ENCODE data around the gene USP6NL. TPM values are rescaled to one million over a fixed set of nuclear protein-coding genes. Genes with fewer than 3 reads are reported as not detected.

Gene USP6NL
- total and polyA plus RNA-seq, 7 donors: 9.2 to 11.4 (median 10.8) TPM

DNA sequence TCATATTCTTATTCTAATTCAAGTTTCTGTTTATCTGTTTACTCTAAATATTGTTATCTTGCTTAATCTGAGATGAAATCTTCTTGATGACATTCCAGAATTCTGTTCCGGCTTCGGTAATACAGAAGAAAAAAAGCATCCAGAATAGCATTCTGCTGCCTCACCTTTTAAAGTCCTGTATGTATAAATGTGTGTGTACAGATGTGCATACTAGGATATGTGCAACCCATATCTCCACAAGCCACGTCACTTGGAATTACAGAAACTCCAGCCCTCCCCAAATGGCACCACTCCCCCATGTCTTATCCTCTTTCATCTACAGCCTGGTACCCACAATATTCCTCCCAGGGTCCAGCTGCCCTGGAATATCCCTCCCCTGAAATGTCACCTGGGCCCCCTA is 27.9 kb upstream of the USP6NL start:
- 89 to 94% methylated on average over 3 of the region's 3 CpGs for WGBS, 2 donors
- no peaks in the 10 kb centered on the region for H3K27me3 ChIP-seq
- H3K9me3 ChIP-seq: no peaks in the 10 kb centered on the region
- no peak overlapping the region for H3K4me3 ChIP-seq
- TF ChIP-seq EP300 (IDR thresholded peaks at IDR 0.05): no peak
- TF ChIP-seq POLR2A (IDR thresholded peaks at IDR 0.05): no peak
- TF ChIP-seq POLR2AphosphoS5 (IDR thresholded peaks at IDR 0.05): no peak
- TF ChIP-seq, protein P1, sequence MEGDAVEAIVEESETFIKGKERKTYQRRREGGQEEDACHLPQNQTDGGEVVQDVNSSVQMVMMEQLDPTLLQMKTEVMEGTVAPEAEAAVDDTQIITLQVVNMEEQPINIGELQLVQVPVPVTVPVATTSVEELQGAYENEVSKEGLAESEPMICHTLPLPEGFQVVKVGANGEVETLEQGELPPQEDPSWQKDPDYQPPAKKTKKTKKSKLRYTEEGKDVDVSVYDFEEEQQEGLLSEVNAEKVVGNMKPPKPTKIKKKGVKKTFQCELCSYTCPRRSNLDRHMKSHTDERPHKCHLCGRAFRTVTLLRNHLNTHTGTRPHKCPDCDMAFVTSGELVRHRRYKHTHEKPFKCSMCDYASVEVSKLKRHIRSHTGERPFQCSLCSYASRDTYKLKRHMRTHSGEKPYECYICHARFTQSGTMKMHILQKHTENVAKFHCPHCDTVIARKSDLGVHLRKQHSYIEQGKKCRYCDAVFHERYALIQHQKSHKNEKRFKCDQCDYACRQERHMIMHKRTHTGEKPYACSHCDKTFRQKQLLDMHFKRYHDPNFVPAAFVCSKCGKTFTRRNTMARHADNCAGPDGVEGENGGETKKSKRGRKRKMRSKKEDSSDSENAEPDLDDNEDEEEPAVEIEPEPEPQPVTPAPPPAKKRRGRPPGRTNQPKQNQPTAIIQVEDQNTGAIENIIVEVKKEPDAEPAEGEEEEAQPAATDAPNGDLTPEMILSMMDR (IDR thresholded peaks at IDR 0.05): no peak
- no peak for DNase-seq
- H3K27ac ChIP-seq: no peak overlapping the region
- no peaks in the 10 kb centered on the region for H3K4me1 ChIP-seq
- intact Hi-C loops (cut with DNase I): no loop called here
- H3K36me3 ChIP-seq: no peaks in the 10 kb centered on the region

DNA sequence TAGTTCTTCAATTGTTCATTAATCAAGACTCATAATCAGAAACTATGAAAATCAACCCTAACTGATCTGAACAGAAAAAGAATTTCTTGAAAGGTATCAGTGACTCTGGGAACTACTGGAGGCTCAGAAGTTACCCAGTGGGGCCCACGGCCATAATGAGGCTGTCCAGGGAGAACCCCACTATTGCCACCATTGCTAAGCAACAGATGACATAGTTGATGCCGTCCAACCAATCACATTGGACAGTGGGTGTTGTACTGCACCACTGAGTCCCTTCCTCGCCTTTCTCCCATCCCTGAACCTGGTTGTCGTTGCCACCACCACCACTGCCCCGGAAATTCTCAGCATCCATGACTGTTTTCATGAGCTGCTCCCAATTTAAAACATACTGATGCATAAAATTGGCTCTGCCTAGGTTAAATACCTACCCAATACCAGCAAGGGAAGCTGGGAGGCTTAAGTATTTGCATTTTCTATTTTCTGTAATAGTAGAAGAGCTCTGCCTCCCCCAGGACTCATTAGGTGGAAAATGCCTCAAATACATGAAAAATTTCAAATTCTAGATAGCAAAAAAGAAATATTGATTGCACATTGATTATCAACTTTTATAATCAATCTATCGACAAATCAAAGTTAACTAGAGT is 26.7 kb upstream of the USP6NL start:
- Histone ChIP-seq H3K9me3 (no peaks in the 10 kb centered on the region), H3K4me1 (no peaks in the 10 kb centered on the region), H3K27me3 (no peaks in the 10 kb centered on the region), H3K36me3 (no peaks in the 10 kb centered on the region), H3K27ac (no peak overlapping the region), H3K4me3 (no peak overlapping the region)
- no peak for TF ChIP-seq POLR2A (IDR thresholded peaks at IDR 0.05)
- no peak for TF ChIP-seq POLR2AphosphoS5 (IDR thresholded peaks at IDR 0.05)
- TF ChIP-seq EP300 (IDR thresholded peaks at IDR 0.05): no peak
- TF ChIP-seq, protein P1 (IDR thresholded peaks at IDR 0.05): no peak
- intact Hi-C loops (cut with DNase I): no loop called here
- 91 to 93% methylated on average over 6 of the region's 6 CpGs for WGBS, 2 donors
- no peak for DNase-seq

DNA sequence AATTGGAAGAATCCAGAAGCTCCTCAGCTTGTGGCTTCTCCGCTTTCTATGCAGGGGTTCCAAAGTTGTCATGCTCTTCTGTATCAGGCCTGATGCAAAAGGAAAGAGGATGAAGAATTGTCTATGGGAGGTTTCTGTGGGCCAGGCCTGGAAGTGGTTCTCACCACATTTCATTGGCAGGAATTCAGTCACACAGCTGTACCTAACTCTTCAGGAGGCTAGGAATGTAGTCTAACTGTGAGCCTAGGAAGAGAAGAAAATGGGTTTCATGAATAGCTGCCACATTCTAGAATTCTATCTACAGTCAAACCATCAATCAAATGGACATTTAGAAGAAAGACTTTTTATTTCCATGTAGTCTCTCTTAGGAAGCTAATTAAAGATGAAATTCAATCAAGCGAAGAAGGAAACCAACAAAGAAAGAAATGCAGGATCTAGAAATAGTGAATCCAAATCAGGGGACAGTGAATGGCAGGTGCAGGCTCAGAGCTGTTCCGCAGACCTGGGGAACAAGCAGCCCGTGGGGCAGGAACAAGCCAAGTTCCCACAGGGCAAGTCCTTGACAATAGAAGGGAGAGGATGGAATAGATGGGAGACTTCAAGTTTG is 25.4 kb upstream of the USP6NL start:
- 90 to 96% methylated on average over 4 of the region's 4 CpGs for WGBS, 2 donors
- intact Hi-C loops (cut with DNase I): no loop called here
- Histone ChIP-seq H3K27me3 (no peaks in the 10 kb centered on the region), H3K4me1 (no peaks in the 10 kb centered on the region), H3K9me3 (no peaks in the 10 kb centered on the region), H3K27ac (no peak overlapping the region), H3K4me3 (no peak overlapping the region), H3K36me3 (no peaks in the 10 kb centered on the region)
- TF ChIP-seq POLR2AphosphoS5 (IDR thresholded peaks at IDR 0.05): no peak
- no peak for TF ChIP-seq EP300 (IDR thresholded peaks at IDR 0.05)
- no peak for TF ChIP-seq POLR2A (IDR thresholded peaks at IDR 0.05)
- TF ChIP-seq, protein P1 (IDR thresholded peaks at IDR 0.05): no peak
- DNase-seq: no peak

DNA sequence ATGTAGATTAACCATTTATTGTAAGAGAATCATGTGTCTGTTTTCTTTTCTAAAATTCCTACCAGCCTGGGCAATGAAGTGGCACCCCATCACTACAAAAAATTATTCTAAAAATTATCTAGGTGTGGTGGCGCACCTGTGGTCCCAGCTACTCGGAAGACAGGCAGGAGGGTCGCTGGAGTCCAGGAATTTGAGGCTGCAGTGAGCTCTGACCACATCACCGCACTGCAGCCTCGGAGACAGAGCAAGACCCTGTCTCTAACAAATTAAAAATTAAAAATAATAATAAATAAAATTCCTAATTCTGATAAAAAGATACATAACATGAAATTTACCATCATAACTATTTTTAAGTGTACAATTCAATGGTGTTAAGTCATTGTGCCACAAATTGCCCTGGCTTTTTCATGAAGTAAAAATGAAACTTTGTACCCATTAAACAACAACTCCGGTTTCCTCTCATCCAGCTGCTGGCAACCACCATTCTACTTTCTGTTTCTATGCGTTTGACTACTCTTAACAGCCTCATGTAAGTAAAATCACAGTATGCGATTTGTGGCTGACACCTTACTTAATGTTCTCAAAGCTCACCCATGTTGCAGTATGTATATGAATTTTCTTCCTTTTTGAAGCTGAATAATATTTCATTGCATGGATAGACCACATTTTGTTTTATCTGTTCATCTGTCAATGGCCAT is 20.6 kb upstream of the USP6NL start:
- Histone ChIP-seq H3K36me3 (no peaks in the 10 kb centered on the region), H3K9me3 (no peaks in the 10 kb centered on the region), H3K4me1 (no peaks in the 10 kb centered on the region), H3K27ac (no peak overlapping the region), H3K27me3 (no peaks in the 10 kb centered on the region), H3K4me3 (no peak overlapping the region)
- DNase-seq: no peak
- intact Hi-C loops (cut with DNase I): no loop called here
- 44 to 52% methylated on average over 8 of the region's 8 CpGs for WGBS, 2 donors
- TF ChIP-seq POLR2AphosphoS5 (IDR thresholded peaks at IDR 0.05) (no peak), POLR2A (IDR thresholded peaks at IDR 0.05) (no peak), EP300 (IDR thresholded peaks at IDR 0.05) (no peak)
- TF ChIP-seq, protein P1 (IDR thresholded peaks at IDR 0.05): no peak

Measured in sigmoid colon (tissue), 7 donors.